IMR-90 (cell line): ENCODE data around the gene BCL11B. TPM values are rescaled to one million over a fixed set of nuclear protein-coding genes. Genes with fewer than 3 reads are reported as not detected.

Experiments
- ATAC-seq: fragments of 200-7000 bp; cut with Tn5 transposase; 2 replicates; pipeline ENCODE4 v1.9.1; 2020; ENCODE audit warnings: low read depth, mild to moderate bottlenecking, moderate library complexity
- BruUV-seq: library from RNA; stranded (reverse); fragments of 400-500 nt; replicated peaks from 2 replicates; lab custom pipeline; 2021; lab: Mats Ljungman, UMichigan
- CTCF ChIA-PET: fragments of 300-600 bp; formaldehyde crosslinking; extraction: SDS; loops from one replicate; lab custom pipeline; 2021; ENCODE audit warnings: antibody characterized with exemption; lab: Yijun Ruan, JAX
- POLR2A ChIA-PET: fragments of 300-600 bp; sonication (Branson Sonifier 250); formaldehyde crosslinking; loops from one replicate; lab custom pipeline; 2022; ENCODE audit warnings: antibody characterized with exemption; ENCODE audit not compliant: unreplicated experiment; lab: Charles Lee
- DNase-seq: peaks from one replicate; pipeline ENCODE4 v3.0.0; 2013
- H2AFZ ChIP-seq: replicated peaks from 2 replicates; pipeline ENCODE3; 2013; ENCODE audit warnings: low read length, mild to moderate bottlenecking; ENCODE audit not compliant: poor library complexity
- H2AK5ac ChIP-seq: 2 replicates; pipeline ENCODE4 v1.6.1; 2013; ENCODE audit warnings: low read depth, low read length, inconsistent platforms
- H2AK9ac ChIP-seq: replicated peaks from 2 replicates; pipeline ENCODE3; 2013; ENCODE audit warnings: mild to moderate bottlenecking, low read depth, low read length, moderate library complexity; ENCODE audit not compliant: poor library complexity
- H2BK120ac ChIP-seq: 2 replicates; pipeline ENCODE4 v1.6.1; 2013; ENCODE audit warnings: low read depth, low read length, inconsistent platforms
- H2BK15ac ChIP-seq: 3 replicates; pipeline ENCODE4 v1.6.1; 2013; ENCODE audit warnings: low read depth, low read length, inconsistent platforms
- H2BK20ac ChIP-seq: 2 replicates; pipeline ENCODE4 v1.6.1; 2013; ENCODE audit warnings: low read depth, mild to moderate bottlenecking, inconsistent platforms, low read length, moderate library complexity
- H2BK5ac ChIP-seq: 2 replicates; pipeline ENCODE4 v1.6.1; 2013; ENCODE audit warnings: mild to moderate bottlenecking, low read depth, low read length, inconsistent platforms; ENCODE audit not compliant: poor library complexity, severe bottlenecking
- H3K14ac ChIP-seq: replicated peaks from 2 replicates; pipeline ENCODE4 v1.6.1; 2013; ENCODE audit warnings: low read depth, low read length, inconsistent platforms
- H3K18ac ChIP-seq: 2 replicates; pipeline ENCODE4 v1.6.1; 2013; ENCODE audit warnings: low read depth, low read length, control low read depth
- H3K23ac ChIP-seq: 2 replicates; pipeline ENCODE4 v1.6.1; 2013; ENCODE audit warnings: low read depth, low read length, inconsistent platforms
- H3K27ac ChIP-seq: 2 replicates; pipeline ENCODE4 v1.5.1; 2013; ENCODE audit warnings: mild to moderate bottlenecking, control low read depth, low read length; ENCODE audit not compliant: insufficient read depth
- H3K27me3 ChIP-seq: 2 replicates; pipeline ENCODE4 v1.6.1; 2013; ENCODE audit warnings: low read length; ENCODE audit not compliant: control insufficient read depth, insufficient read depth
- H3K36me3 ChIP-seq: 2 replicates; pipeline ENCODE4 v1.6.1; 2013; ENCODE audit warnings: low read length, mixed read lengths; ENCODE audit not compliant: control insufficient read depth, insufficient read depth
- H3K4ac ChIP-seq: 2 replicates; pipeline ENCODE4 v1.6.1; 2013; ENCODE audit warnings: low read depth, low read length, inconsistent platforms
- H3K4me1 ChIP-seq: 2 replicates; pipeline ENCODE4 v1.6.1; 2013; ENCODE audit warnings: low read length, mixed read lengths; ENCODE audit not compliant: control insufficient read depth, insufficient read depth
- H3K4me2 ChIP-seq: 2 replicates; pipeline ENCODE4 v1.6.1; 2013; ENCODE audit warnings: low read depth, mild to moderate bottlenecking, control low read depth, low read length, moderate library complexity
- H3K4me3 ChIP-seq: 2 replicates; pipeline ENCODE4 v1.5.1; 2013; ENCODE audit warnings: low read depth, mild to moderate bottlenecking, control low read depth, low read length, moderate library complexity; ENCODE audit not compliant: insufficient read depth
- H3K56ac ChIP-seq: 2 replicates; pipeline ENCODE4 v1.6.1; 2013; ENCODE audit warnings: low read length, inconsistent platforms; ENCODE audit not compliant: insufficient read depth; ENCODE audit errors: extremely low read depth
- H3K79me1 ChIP-seq, 2 experiments: 2 replicates each; pipeline ENCODE4 v1.6.1; 2013; ENCODE audit warnings: low read length in 2 of 2, inconsistent platforms in 1 of 2, low read depth in 1 of 2
- H3K9ac ChIP-seq: 2 replicates; pipeline ENCODE4 v1.6.1; 2013; ENCODE audit warnings: low read depth, low read length, control low read depth
- H3K9me1 ChIP-seq: 2 replicates; pipeline ENCODE4 v1.6.1; 2013; ENCODE audit warnings: low read length, inconsistent platforms; ENCODE audit not compliant: insufficient read depth
- H3K9me3 ChIP-seq: 2 replicates; pipeline ENCODE4 v1.6.1; 2013; ENCODE audit warnings: low read length; ENCODE audit not compliant: control insufficient read depth, insufficient read depth
- H4K20me1 ChIP-seq: 2 replicates; pipeline ENCODE4 v1.6.1; 2013; ENCODE audit warnings: low read length, inconsistent platforms; ENCODE audit not compliant: insufficient read depth
- H4K5ac ChIP-seq: 2 replicates; pipeline ENCODE4 v1.6.1; 2013; ENCODE audit warnings: mild to moderate bottlenecking, low read depth, low read length, control low read depth
- H4K8ac ChIP-seq, 2 experiments: 2 replicates each; pipeline ENCODE4 v1.6.1; 2013; ENCODE audit warnings: low read depth in 2 of 2, low read length in 2 of 2, control low read depth in 1 of 2, inconsistent platforms in 1 of 2
- H4K91ac ChIP-seq: 2 replicates; pipeline ENCODE4 v1.6.1; 2013; ENCODE audit warnings: low read depth, low read length, inconsistent platforms; ENCODE audit not compliant: insufficient read depth
- CHD1 ChIP-seq: IDR thresholded peaks from 2 replicates; pipeline ENCODE4 v1.6.1; 2012; ENCODE audit warnings: low read depth, low read length, improper control_type of control experiment
- CTCF ChIP-seq: conservative IDR thresholded peaks from 2 replicates; pipeline ENCODE4 v1.5.1; 2012; ENCODE audit warnings: mild to moderate bottlenecking, low read depth, low read length, improper control_type of control experiment
- ELK1 ChIP-seq: fragments of 150-350 bp; IDR thresholded peaks from 2 replicates; pipeline ENCODE4 v1.6.1; 2016; ENCODE audit warnings: low read depth, mild to moderate bottlenecking, low read length, moderate library complexity, borderline replicate concordance
- FOS ChIP-seq: fragments of 150-350 bp; IDR thresholded peaks from 2 replicates; pipeline ENCODE4 v1.6.1; 2016; ENCODE audit warnings: low read depth, low read length
- MXI1 ChIP-seq: IDR thresholded peaks from 2 replicates; pipeline ENCODE4 v1.6.1; 2012; ENCODE audit warnings: low read depth, mild to moderate bottlenecking, low read length, moderate library complexity, borderline replicate concordance
- POLR2A ChIP-seq: IDR thresholded peaks from 2 replicates; pipeline ENCODE4 v1.6.1; 2012; ENCODE audit warnings: mild to moderate bottlenecking, low read depth, low read length
- RAD21 ChIP-seq: IDR thresholded peaks from 2 replicates; pipeline ENCODE4 v1.6.1; 2012; ENCODE audit warnings: low read length, improper control_type of control experiment
- RCOR1 ChIP-seq: IDR thresholded peaks from 2 replicates; pipeline ENCODE4 v1.6.1; 2012; ENCODE audit warnings: mild to moderate bottlenecking, low read length, improper control_type of control experiment; ENCODE audit not compliant: insufficient replicate concordance
- SMC3 ChIP-seq: fragments of 150-350 bp; IDR thresholded peaks from 2 replicates; pipeline ENCODE4 v1.6.1; 2016; ENCODE audit warnings: low read depth, mild to moderate bottlenecking, antibody characterized with exemption, low read length, moderate library complexity
- USF2 ChIP-seq: fragments of 150-350 bp; IDR thresholded peaks from 2 replicates; pipeline ENCODE4 v1.6.1; 2017; ENCODE audit warnings: mild to moderate bottlenecking, antibody characterized with exemption, low read length, low read depth
- WGBS, 2 experiments: methylation state at CpG; one replicate each; pipeline versions ENCODE4 v1.1.5 to v1.1.7; 2013; ENCODE audit warnings: missing lambda C conversion rate in 2 of 2; ENCODE audit not compliant: insufficient read length in 1 of 2; ENCODE audit errors: extremely low coverage in 2 of 2; 5-methylcytosine and 5-hydroxymethylcytosine counted together
- dilution Hi-C: fragments of 300-500 bp; cut with HindIII; formaldehyde crosslinking; loops from one replicate; pipeline ENCODE4 v1.14.3; 2018; ENCODE audit warnings: low sequenced_read_pairs; ENCODE audit not compliant: unreplicated experiment
- in situ Hi-C: fragments of 300-500 bp; cut with MboI; formaldehyde crosslinking; loops from 3 replicates; pipeline ENCODE4 v1.14.3; 2019; ENCODE audit warnings: low sequenced_read_pairs, inconsistent platforms, mixed read lengths
- intact Hi-C: fragments of 100-400 bp; cut with micrococcal nuclease; formaldehyde crosslinking; loops from 2 replicates; pipeline ENCODE4 v1.10.0; 2022
- polyA plus RNA-seq, 3 experiments: library from polyadenylated mRNA; depleted of rRNA; stranded (reverse); fragments of >200 nt; gene quantifications; 2 replicates each; pipeline ENCODE4 v1.2.3, GENCODE V29; 2012; ENCODE audit warnings: low replicate concordance in 1 of 3
- total RNA-seq: library from RNA; depleted of rRNA; stranded (reverse); fragments of >200 nt; gene quantifications from 2 replicates; pipeline ENCODE4 v1.2.3, GENCODE V29; 2012

Gene BCL11B
- total and polyA plus RNA-seq, 2 of the 4 experiments (the other 2 are of a cell fraction), result under 0.01 TPM; not detected in 1

GRCh38 chr14:99125113-99125512, 146.9 kb downstream of the BCL11B start:
- TF ChIP-seq CTCF (no peak), SMC3 (no peak), MXI1 (no peak), USF2 (no peak), RCOR1 (no peak), POLR2A (no peak), FOS (no peak), RAD21 (no peak), CHD1 (no peak), ELK1 (no peak)
- Histone ChIP-seq H3K27me3 (no peaks in the 10 kb centered on the region), H2BK120ac (no peak overlapping the region), H3K9ac (no peak overlapping the region), H3K23ac (no peak overlapping the region), H3K18ac (no peak overlapping the region), H3K4me3 (no peak overlapping the region), H4K5ac (no peak overlapping the region), H3K27ac (no peak overlapping the region), H2AK5ac (no peak overlapping the region), H2AK9ac (no peak overlapping the region), H3K79me1 (no peaks in the 10 kb centered on the region), H3K14ac (no peak overlapping the region), H3K36me3 (no peaks in the 10 kb centered on the region), H2BK5ac (no peak overlapping the region), H4K8ac (no peak overlapping the region), H2AFZ (no peak overlapping the region), H3K56ac (no peak overlapping the region), H4K91ac (no peak overlapping the region), H3K4me1 (no peaks in the 10 kb centered on the region), H3K4ac (no peak overlapping the region), H3K9me1 (no peaks in the 10 kb centered on the region), H2BK20ac (no peak overlapping the region), H3K9me3 (peaks cover 61% of the 10 kb centered on the region), H2BK15ac (no peak overlapping the region), H3K4me2 (no peak overlapping the region), H4K20me1 (no peaks in the 10 kb centered on the region)
- POLR2A ChIA-PET, result no interaction called here
- no TSS peak for BruUV-seq
- 42% methylated on average over 4 of the region's 10 CpGs; no CpG with 5 or more reads in 1 of the 2 experiments for whole genome bisulfite sequencing, 2 experiments
- DNase-seq (no peak), ATAC-seq (no peak)
- dilution Hi-C loops (no loop called here), in situ Hi-C loops (no loop called here), intact Hi-C loops (no loop called here)
- CTCF ChIA-PET, result no interaction called here
